HG03565 (cell line): ENCODE measurements around the gene LRRC4C.

ENCODE experiments used
- ATAC-seq: cut with Tn5 transposase; IDR thresholded peaks from one replicate; pipeline ENCODE4 v1.9.1; 2021; ENCODE audit warnings: mild to moderate bottlenecking, moderate library complexity; ENCODE audit not compliant: unreplicated experiment

Gene LRRC4C

DNA sequence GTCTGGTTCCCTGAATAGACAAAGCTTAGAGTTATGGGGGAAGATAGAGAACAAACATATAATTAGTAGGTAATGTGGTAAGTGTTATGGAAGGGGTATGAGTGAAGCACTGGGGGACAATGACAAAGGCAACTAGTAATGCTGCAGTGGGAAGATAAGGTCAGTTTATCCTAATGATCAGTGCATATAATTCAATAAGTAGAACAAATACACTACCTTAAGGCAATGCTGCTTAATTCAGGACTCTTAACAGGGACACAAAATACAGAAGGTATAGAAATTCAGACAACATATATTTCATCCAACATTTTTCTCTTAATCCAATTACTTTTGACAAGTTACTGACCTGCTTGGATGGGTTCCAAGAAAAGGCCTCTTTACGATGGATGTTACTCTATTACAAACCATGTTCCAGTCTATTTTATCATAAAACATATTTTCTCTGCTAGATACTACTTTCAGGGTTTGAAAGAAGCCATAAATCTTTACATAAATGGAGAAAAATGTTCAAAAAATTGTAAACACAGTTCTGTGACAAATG is 1186.2 kb downstream of the LRRC4C start:
- no peak for ATAC-seq

DNA sequence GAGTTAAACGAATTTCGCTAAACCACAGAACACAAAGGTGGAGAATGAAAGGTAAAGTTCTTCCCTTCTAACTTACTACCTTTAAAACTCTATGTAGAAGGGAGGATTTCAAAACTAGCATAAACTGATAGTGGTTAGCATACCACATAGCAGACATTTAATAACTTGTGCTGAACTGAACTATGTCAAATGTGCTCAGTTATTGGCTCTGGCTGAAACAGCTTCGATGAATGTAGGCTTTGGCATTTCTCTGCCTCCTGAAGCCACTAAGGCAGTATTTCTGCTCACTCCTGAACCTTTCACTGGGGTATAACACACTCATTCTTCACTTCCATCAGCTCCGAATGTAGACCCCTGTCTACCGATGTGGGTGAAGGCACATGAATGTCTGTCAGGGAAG is 1188.1 kb downstream of the LRRC4C start:
- ATAC-seq, result no peak

DNA sequence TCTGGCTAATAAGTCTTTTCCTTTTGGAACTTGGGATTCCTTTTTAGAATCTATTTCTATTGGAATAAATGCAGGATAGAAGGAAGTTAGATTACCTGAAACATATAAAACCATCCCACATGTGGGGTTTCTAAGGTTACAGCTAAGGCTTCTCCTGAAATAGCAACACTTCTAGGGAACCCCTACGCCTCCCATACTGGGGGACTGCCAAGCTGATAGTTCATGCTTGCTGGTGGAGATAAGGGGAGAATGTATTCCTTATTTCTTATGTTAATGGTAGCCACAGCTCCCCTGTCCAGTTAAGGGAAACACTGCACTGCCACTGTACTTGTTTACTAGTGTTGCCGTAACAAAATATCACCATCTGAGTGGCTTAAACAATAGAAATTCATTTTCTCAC is 1189.6 kb downstream of the LRRC4C start:
- ATAC-seq, result no peak

DNA sequence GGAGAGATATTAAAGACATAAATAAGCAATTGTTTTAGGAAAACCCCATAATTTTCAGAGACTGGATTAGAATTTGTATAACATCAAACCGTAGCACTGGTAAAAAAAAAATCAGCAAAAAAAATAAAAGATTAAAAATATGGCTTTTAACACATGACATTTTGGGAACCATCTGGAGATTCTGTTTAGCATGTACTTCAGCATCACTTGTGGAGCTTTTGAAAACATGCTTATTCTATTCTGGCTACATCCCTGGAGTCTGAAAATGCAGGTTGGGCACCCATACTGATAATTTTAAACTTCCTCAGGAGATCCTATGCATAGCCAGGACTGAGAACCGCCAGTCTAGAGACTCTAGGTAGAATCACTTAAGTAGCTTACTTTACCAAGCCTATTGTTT is 1190.9 kb downstream of the LRRC4C start:
- ATAC-seq, result no peak

DNA sequence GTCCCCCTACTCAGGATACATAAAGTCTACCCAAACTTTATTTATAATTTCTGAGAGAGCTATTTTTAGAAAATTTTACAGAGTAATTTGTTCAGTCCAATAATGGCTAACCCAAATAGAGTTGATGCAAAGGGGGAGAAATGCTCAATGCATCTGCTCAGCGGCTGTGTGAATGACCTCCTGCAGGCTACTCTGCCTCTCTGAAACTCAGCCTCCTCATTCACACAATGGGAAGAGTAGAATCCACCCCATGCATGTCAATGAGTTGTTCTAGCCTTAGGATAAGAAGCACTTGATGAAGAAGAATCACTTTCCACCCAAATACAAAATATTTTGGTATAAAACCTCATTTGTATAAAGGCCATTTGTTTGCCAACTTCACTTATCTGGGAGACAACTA is 1204.0 kb downstream of the LRRC4C start:
- no peak for ATAC-seq

DNA sequence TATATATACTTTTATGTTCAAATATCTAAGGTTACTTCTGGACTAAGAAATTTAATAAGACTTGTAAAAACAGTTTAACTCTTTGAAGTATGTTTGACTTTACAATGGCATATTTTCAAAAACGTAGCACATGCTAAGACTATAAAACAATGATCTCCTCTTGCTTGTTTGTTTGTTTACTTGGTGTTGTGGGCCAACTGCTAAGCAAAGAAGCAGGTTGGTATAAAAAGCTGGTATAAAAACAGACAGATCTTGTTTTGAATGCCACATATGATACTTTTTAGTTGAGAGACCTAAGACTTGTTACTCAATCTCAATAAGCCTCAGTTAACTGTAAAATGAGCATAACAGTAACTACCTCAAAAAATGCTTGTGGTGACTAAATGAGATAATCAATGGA is 1206.3 kb downstream of the LRRC4C start:
- ATAC-seq, result no peak

DNA sequence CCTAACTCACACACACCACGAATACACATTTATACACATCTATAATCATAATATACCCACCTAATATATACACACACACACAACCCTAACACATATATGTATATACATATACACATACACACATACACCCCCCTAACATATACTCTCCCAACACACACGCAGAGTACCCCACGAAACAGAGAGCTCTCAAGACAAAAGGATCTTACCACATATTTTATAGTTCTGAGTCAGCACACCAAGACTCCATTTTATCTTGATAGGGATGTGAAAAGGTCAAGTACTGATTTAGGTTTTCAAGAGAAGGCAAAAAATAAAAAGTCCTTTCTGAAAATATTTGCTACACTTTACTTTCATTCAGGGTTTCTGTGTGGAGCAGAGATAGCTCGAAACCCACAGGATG is 1207.2 kb downstream of the LRRC4C start:
- no peak for ATAC-seq

DNA sequence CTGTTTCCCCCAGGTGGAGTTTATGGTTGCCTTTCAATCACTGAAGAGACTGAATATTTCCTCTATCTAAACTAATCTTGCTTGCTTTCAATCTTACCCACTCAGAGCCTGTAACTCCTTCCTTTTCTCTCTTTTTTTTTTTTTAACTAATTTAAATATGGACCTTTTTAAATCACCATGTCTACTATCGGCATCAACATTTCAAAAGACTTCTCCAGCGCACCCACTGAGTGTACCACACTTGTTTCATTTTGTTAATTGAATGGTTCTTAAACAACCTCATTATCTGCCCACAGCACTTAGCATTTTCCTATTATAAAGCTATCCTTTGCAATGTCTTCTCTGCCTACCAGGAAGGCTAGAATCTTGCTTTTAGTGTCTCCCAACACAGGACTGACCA is 1212.5 kb downstream of the LRRC4C start:
- no peak for ATAC-seq

DNA sequence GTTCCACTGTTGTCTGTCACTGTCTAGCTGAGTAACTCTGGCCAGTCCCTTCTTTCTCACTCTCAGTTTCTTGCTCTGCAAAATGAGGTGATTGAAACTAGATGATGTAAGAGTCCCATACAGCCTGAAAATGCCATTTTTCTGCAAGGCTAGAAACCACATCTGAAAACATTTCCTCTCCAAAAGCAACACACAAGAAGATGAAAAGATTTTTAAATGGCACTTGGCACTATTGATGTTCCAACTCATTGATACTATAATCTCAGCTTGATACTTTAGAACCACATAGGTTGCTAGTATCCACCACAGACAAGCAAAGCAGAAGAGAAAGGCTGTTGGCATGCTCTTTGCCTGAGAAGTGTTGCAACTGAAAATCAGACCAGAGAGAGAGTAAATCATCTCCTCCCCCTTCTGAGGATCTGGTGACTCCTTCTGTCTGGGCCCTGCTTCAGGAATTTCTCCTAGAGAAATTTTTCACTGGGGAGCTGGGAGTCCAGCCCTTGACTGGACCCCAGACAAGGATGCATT is 1217.9 kb downstream of the LRRC4C start:
- ATAC-seq, result peak; percentile 97

DNA sequence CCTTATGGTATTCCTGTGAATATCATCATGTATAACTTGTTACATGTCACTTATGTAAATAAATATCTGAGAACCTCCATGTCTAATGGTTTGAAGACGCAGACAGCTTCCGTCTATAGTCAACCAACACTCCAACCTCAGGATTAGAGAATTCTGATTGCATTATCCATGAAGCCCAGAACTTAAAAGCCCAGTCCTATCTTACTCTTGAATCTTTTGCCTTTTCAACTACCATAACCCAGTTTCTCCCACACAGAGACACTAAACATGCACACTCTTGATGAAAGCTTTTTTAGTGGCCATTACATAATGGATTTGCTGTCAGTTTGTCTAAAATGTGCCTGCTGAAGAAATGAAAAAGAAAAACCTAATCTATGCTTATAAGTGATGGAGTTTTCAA is 1219.2 kb downstream of the LRRC4C start:
- ATAC-seq, result no peak

DNA sequence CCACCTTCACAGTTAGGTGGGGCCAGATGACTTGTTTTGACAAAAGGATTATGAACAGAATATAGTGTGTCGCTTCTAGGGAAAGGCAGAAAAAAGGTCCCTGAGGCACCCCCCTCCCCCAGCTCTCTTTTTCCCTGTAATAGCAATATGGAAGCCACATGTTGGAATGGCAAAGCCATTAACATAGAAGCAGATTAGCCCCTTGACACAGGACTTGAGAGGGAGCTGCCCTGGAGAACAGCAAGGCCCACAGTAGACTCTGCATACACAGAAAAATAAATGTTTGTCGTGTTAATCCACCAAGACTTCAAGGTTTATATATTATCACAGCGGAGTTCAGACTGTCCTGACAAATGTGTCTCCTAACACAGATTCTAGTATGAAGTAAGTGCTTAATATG is 1222.9 kb downstream of the LRRC4C start:
- no peak for ATAC-seq

DNA sequence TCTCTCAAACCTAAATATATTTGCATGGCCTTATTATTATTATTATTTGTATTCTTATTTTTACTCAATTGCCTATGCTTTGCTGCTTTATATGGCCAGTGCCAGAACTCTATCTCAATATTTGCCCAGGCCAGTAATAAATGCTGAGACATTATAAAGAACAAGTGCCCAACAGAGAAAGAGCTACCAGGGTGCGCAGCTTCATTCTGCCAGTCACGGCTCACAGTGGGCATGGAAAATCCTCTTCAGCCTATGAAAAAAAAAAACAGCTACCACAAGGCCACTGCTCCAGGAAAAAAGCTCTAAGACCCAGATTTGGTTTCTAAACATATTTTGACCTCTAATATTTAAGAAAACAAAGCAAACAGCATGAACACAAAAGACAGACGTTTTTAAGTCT is 1223.6 kb downstream of the LRRC4C start:
- ATAC-seq, result no peak

DNA sequence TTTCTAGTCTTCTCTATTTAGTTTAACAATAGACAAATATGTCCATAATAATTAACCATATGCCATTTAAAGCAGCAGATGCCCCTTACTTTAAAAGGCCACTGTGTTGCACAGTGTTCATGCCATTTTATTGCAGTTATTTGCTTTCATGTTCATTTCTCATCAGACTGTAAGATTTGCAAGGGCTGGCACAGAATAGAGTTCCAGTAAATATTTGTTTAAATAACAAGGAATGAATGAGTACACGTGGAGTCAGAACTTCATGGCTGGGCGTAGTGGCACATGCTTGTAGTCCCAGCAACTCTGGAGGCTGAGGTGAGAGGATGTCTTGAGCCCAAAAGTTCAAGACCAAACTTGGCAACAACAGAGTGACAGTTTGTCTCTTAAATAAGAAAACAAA is 1228.6 kb downstream of the LRRC4C start:
- no peak for ATAC-seq

DNA sequence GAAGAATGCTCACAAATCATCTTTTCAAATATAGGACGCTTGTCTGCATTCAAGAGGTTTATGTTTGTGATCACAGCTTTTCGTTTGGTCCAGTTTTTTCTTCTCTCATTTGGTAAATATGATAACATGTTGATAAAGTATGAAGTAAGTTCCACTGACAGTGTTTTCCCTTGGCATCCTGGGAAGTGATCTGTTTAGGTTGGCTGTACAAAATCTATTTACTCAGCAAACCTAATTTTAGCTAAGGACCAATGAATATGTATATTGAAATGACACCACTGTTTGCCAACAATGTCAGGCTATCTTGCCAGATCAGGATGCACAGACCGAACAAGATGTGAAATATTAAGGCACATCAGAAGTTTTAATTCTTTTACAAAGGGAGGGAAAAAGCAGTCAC is 1230.8 kb downstream of the LRRC4C start:
- no peak for ATAC-seq

DNA sequence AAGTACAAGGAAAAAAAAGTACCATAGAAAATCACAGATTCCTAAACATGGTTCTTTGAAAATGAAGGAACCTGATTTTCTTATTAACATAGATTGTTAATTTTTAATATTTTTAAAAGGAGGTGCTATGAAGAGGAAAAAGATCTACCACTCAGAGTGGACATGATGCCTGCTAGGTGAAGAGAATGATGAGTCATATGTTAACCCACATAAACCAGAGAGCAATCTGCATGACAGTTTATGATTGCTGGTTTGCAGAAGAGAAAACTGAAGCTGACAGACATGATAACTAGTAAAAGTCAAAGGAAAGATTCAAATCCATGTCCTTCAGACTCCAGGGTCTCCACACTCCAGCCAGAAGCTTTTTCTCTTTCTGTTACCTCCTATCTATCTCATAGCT is 1231.7 kb downstream of the LRRC4C start:
- peak; percentile 93 for ATAC-seq

DNA sequence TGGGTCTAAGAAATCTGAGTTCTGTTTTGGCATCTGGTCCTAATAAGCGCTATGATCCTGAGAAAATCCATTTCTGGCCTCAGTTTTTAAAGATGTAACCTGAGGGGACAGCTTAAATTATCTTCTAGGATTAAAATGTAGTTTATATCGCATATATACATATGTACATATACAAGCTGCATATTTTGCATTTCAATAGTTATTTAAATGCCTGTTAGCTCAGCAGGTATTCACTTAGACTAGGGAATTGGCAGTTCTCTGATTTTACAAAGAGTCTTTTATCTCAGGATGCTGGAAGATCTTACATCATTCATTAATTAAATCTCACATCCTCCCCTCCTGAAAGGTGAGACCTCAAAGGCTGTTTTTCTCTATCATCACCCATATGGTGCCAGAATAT is 1232.8 kb downstream of the LRRC4C start:
- ATAC-seq, result no peak

DNA sequence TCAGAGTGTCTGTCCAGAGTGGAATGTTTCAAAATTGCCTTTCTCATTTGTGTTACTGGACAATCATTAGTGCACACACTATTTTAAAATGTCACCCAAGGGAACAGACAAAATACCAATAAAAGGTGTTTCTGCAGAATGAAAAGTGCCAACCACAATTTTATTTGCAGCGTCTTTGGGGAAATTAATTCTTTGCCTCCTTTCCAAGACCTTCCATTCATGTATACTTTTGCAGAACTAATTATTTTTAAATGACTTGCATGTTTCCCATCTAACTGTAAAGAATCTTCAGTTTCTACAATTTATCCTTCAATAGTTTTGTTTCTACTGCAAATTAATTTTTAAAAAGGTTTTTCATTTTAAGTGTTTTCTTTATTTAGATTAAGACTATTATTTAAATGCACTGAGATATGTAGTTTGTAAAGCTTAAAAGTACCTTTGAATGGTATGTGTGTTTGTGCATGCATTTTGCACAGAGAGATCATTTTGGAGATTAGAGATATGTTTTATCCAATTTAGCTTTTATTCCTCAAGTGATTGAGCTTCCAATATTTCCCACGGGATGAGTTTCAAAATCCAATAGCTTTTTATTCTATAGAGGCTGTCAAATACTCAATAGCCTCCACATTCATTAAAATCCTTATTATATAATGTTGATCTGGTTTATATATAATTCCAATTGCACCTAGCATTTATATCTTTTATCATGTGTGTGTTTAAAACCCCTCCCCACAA is 1235.7 kb downstream of the LRRC4C start:
- ATAC-seq, result no peak

DNA sequence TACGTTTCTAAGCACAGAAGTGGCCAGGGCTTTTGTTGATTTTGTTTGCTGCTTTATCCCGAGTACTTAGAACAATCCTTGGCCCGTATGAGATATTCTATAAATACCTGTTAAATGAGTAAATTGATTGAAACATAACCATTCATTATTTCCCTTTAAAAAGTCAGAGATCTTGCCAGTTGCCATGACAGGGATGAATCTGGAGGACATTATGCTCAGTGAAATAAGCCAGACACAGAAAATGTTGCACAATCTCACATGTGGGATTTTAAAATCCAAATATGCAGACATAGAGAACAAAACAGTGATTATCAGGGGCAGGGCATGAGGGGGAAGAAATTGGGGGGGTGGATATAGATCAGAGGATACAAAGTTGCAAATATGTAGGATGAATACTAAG is 1240.1 kb downstream of the LRRC4C start:
- ATAC-seq, result no peak

DNA sequence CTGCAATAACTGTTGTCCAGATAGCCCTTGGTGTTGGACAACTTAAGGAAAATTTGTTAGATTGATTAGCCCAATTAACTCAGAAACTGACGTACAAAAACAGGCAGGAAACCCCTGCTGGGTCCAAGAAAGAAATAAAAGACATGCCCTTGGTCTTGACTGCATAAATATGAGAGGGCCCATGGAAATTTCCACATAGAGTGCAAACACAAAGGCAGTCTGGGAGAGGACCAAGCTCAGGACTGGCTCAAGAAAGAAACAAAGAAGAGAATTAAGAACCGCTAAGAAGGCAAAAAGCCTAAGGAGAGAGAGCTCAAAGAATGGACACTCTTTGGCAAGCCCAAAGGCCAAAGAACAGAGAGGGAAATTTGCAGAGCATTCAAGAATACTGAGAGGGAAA is 1243.9 kb downstream of the LRRC4C start:
- no peak for ATAC-seq

DNA sequence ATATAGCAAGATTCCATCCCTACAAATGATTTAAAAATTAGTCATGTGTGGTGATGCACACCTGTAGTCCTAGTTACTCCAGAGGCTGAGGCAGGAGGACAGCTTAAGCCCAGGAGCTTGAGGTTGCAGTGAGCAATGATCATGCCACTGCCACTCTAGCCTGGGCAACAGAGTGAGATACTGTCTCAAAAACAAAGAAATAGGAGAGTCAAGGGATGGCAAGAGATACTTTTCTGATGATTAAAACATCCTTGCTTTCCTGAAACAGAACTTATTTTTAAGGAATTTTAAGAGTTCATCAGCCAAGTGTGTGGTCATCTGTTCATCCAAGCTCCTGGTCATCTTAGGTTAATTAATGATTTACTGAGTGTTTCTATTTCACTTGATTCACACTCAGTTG is 1252.0 kb downstream of the LRRC4C start:
- ATAC-seq, result no peak

DNA sequence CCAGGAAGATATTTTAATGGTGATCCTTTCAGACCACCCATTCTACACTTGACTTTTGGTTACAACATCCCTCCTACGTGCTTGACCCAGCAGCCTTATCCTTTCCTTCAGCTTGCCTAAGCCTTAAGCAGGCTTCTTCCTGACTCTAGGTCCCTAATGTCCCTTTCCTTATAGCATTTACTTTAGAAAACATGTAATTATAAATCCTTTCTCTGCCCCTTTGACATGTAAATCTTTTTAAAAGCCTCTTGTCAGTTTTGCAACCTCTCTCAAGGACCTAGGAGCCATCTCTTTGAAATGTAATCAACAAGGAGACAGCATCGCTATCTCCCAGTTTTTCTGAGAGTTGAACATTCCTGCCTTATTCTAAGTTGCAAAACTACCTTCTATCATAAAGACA is 1255.2 kb downstream of the LRRC4C start:
- ATAC-seq, result no peak

DNA sequence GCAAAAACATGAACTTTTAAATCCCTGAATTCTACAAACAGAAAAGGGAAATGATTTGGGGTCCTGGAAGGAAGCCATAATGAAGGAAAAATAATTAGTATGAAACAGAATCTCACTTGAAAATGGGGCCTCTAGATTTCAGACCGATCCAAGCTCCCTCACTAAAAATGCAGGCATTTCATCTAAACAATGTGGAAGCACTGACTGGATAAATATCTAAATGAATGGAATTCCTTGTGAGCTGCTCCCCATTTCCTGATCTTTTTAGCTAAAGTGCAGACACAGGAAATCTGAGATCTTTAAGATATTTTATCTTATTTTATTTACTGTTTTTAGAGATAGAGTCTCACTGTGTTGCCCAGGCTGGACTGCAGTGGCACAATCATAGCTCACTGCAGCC is 1255.8 kb downstream of the LRRC4C start:
- no peak for ATAC-seq
